Urothelium cell line (cell line): ENCODE measurements around the gene LRP6.

ENCODE experiments used
- DNase-seq: peaks from one replicate; pipeline ENCODE4 v3.0.0; 2011; ENCODE audit warnings: low spot score, mixed read lengths
- FAIRE-seq: peaks from 2 replicates; lab custom pipeline; 2011; peaks lifted over from hg19 to GRCh38; lab: Jason Lieb, UNC

LRP6 gene

DNA sequence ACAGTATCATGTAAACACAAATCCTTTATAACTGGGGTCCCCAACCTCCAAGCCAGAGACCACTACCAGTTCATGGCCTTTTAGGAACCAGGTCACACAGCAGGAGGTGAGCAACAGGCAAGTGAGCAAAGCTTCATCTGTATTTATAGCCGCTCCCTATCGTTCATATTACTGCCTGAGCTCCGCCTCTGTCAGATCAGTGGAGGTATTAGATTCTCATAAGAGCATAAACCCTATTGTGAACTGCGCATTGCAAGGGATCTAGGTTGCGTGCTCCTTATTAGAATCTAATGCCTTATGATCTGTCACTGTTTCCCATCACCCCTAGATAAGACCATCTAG is 49.9 kb downstream of the LRP6 start:
- FAIRE-seq (no peak), DNase-seq (no peak)

DNA sequence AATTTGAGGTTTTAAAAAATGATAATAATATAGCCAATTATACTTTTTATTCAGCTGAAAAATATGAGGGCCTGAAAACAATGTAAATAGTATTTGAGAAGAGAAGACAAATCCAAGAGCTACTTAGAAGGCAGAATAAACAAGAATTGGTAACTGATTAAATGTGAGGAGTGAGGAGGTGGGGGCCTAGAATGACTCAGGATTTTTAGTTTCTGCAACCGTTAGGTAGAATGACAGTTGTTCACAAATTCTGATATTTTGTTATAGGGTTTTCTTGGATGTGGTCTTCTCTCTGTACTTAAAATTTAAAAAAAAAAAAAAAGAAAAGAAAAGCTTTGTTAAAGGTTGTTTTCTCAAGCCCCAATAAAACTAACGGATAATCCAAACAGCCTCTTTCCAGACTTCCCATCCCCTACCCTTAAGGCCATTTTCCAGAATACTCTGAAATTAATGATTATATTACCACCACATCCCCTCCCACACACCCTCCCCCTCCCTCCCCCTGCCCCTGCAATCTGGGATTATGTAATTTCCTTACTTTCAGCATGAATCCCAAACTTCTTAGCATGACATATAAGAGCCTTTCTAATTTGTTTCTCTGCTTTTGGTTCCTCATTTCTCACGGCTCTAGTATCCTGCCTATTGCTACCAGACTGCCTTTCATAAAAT is 50.4 kb downstream of the LRP6 start:
- no peak for FAIRE-seq
- DNase-seq, result no peak

DNA sequence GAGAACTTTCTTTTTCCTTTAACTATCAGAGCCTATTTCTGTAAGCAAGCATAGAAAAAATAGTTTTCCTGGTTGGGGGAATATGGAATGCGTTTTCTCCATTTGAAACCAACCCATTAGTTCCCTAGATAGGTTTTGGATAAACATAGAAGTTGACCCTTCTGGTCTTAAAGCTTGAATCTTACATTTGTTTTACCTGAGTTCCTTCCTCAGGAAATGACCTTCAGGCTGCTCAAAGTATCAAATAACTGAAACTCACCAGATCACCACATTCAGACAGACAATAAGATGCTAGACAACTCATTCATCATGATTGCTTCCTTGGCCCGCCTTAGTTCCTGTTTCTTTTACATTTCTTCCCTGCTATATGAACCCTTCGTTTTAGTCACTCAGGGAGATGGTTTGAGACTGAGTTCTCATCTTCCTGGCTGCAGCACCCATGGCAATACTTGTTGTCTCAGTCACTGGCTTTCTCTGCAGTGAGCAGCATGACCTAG is 52.2 kb downstream of the LRP6 start:
- DNase-seq (no peak), FAIRE-seq (no peak)

DNA sequence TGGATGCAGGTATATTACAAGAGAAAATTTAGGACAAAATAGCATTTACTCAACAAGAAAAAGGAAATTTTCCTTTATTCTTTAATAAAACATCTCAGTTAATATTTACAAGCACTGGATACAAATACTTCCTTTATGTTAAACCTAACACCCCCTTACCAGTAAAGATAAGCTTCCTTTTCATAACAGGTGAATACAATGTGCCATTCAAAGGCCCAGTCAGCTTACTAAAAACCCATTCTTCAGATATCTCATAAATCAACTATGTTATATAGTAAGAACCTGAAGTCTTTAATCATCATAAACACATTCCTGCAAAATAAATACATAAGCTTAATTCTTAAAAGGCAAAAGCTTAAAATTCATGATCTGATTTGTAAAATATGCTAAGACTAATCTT is 52.6 kb downstream of the LRP6 start:
- FAIRE-seq, result no peak
- DNase-seq, result no peak

DNA sequence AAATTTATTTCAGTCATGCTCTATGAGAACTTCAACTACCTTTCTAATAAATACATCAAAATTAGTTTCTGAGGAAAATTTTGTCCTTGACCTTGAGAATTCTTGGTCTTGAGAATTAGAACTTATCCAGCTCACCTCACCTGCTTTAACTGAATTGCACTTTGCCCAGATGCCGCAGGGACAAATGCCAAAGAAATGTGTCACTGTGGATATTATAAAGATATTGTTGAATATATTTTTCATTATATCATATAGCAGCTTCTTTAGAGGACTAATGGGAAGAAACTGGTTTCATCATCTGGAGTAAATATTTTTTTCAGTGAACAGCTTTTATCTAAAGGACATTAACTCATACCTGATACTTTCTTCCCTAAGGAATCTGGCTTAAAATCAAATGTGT is 54.1 kb downstream of the LRP6 start:
- no peak for FAIRE-seq
- DNase-seq, result no peak

DNA sequence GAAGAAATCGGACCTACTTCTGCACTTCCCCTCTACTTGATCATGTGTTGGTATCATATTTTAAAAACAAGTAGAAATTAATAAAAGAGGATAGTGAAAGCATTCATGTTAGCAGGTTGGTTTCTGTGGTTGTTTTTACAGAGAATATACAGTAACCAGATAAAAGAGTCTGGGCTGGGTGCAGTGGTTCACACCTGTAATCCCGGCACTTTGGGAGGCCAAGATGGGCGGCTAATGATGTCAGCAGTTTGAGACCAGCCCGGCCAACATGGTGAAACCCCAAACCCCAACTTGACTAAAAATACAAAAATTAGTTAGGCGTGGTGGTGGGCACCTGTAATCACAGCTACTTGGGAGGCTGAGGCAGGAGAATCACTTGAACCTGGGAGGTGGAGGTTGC is 55.9 kb downstream of the LRP6 start:
- no peak for DNase-seq
- FAIRE-seq, result no peak

DNA sequence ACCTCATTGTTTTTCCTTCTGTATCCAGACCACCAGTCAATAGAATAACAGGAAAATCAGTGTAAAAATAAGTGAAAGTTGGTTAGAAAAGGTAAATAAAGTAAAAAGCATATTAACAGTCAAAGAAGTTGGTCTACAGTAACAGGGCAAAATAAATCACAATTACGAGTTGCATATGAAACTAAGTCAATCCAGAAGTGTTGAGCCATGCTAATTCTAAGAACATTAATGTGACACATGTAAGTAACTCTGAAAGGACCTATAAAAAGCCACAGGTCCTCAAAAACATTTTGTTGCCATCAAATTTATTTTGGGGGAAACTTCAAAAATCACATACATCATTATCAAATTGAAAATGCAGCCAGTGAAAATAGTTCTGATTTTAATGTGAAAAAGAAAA is 56.4 kb downstream of the LRP6 start:
- FAIRE-seq (no peak), DNase-seq (no peak)

DNA sequence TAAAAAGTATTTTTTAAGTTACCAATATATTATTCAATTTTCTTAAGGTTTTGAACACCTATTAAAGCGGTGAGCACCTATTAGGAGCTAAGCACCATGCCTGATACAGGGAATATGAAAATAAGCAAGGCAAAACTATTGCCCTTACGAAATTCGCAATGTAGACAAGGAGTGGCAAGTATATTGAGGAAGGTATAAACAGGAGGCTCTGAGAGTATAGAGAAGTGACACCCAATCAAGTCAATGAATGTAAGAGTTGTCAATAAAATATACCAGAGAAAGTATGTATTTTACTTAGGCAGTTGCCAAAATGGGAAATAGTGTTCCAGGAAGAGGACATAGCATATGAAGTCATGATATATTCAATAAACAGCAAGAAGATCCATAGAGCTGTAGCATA is 57.2 kb downstream of the LRP6 start:
- DNase-seq, result no peak
- FAIRE-seq, result no peak

DNA sequence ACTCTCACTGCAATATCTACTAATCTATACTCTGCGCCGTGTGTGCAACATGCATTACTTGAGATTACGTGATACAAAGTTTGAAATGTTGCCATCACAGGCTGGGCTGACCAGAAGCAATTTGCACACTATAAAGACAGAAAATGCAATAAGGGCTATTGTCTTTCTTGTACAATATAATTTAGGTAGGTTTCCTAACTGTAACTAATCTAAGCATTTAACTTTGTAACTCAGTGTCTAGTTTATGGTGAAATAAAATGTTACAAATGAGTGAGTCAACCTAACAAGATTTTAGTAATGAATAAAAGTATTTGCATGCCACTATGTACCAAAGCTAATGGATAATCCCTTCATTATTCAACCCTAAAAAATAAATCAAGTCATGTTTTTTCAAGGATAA is 57.8 kb downstream of the LRP6 start:
- DNase-seq, result no peak

DNA sequence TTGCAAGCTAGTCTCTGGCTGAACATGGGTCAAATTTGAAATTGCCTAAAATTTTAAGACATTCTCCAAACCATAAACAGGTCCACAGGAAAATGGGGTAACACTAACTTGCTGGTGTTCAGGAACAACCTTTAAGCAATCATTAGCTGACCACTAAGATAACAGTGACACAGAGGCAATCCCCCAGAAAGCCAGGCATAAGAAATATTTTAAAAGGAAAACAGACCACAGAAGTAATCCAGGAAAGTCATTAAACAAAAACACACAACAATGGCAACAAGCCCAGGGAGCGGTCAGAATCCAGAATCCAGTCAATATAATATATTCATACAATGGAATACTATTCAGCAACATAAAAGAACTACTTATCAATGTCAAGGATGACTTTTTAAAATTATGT is 59.1 kb downstream of the LRP6 start:
- no peak for DNase-seq
- FAIRE-seq, result no peak

More for the DNA sequence above, 57.8 kb downstream of the LRP6 start:
- no peak for FAIRE-seq

DNA sequence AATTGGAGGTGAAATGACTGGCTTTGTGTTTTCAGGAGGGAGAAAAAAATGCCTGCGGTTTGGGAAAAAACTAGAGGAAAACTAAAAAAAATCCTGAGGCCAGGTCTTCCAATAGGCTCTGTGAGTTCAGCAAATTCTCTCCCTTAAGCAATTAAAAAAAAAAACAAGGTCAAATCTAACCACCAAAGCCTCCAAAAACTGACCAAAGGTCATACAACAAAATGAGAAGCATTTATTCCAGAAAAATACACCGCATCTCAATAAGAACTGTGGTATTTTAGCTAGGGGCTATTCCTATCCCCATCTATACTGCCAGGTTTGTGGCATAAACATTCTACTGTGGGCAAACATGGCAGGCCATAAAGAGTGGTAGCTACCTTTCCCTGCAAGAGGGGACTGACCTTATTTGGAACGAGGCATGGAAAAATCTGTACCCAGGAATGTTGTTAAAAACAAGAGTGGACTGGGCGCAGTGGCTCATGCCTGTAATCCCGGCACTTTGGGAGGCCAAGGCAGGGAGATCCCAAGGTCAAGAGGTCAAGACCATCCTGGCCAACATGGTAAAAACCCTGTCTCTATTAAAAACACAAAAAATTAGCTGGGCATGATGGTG is 60.0 kb downstream of the LRP6 start:
- FAIRE-seq, result no peak
- no peak for DNase-seq

DNA sequence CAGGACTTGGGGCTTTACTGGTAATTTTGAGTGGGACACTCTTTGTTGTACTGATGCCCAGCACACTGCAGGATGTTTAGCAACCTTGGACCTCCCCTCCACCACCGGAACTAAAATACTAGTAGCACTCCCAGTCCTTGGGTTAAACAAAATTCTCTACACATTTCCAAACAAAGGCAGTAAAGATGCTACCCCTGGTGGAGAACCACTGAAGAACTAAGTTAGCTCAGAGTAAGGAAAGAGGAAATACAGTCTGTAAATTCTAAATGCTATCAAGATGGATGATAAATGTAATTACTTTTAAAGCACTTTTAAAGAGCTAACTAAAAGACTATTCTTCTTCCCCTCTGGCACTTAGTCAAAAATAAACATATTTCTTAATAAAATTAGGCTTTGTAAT is 64.1 kb downstream of the LRP6 start:
- DNase-seq (no peak), FAIRE-seq (no peak)

DNA sequence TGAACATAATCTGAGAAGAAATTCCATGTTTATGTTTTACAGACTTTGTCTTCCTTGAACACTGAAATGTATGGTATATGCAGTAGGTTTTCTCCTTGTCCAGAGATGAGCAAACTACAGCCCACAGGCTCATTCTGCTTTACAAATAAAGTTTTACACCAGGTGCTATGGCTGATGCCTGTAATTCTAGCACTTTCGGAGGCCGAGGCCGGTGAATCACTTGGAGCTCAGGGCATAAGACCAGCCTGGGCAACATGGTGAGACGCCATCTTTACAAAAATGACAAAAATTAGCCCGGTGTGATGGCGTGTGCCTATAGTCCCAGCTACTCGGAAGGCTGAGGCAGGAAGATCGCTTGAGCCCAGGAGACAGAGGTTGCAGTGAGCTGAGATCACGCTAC is 64.7 kb downstream of the LRP6 start:
- DNase-seq, result no peak
- no peak for FAIRE-seq

DNA sequence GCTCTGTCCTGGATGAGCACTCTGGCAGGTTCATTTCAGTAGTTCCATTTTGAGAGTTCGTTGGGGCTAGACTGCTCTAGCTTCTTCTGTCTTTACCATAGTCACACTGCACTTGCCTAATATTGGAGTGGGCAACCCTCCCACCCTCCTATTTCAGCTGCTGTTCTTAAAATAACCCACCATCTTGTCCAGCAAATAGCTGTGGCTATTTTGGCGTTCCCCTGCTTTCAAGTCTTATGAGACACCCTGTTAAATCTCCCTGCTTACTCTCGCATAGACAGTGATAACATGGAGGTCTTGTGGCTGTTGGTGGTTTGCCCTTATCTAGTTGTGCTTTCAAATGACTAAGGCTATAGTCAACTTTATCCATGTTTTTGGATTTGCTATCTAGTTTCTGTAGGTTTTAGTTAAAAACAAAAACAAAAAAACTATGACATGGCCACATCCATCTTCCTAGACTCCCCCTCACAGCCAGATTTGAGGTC is 65.5 kb downstream of the LRP6 start:
- no peak for FAIRE-seq
- DNase-seq, result no peak

DNA sequence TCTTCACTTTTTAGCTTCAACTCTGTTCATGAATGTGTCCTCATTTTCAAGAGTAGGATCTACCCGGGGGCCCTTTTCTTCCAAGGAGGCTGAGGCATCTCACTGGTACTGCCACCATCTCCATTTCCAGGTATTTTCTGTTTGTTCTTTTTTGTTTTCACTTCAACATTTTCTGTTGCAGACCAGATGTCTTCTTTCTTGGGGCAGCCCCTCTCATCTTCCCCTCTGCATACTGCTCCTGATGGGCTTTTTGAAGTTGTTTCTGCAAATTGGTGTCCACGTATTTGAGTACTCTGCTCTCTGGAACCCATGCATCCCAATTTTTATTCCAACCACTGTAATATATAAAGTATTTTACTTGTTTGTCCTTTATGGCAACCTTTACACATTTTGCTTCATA is 66.5 kb downstream of the LRP6 start:
- no peak for DNase-seq
- no peak for FAIRE-seq

DNA sequence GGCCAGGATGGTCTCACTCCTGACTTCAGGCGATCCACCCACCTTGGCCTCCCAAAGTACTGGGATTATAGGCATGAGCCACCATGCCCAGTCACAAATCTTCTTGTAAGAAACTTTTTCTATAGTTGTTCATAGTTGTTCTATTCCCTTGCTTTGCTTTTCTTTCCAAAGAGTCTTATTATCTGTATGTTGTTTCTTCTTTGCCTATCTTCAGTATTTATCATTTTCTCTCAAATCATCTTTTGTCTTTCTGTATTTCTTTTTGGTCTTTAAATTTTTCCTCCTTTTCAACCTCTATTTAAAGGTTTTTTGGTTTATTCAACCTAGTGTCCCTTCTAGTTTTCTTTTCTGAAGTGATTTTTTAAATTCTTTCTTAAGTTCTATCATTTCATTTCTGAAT is 68.7 kb downstream of the LRP6 start:
- DNase-seq (no peak), FAIRE-seq (no peak)

DNA sequence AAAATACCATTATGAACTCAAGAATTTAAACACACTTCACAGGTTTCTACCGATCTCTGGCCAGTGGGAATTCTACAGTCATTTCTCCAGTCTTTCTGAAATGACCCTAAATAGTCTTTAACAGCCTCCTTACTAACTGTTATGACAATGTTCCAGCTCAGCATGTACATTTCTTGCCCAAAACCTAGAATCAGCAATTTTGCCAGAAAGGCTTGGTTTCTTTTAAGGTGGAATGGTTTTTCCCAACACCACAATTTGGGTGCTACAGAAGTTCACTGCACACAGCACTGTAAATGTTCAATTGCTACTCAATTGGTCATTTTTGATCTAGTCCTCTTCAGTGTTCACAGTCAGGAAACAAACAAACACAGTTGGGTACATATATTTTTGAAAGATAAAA is 69.7 kb downstream of the LRP6 start:
- FAIRE-seq (no peak), DNase-seq (no peak)

DNA sequence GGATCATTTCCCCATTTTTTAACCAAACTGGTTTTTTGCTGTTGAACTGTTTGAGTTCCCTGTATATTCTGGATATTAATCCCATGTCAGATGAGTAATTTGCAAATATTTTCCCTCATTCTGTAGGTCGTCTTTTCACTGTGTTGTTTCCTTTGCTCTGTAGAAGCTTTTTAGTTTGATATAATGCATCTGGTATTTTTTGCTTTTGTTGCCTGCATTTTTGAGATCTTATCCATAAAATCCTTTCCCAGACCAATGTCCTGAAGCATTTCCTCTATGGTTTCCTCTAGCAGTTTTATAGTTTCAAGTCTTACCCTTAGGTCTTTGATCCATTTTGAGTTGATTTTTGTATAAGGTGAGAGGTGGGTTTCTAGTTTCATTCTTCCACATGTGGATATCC is 71.3 kb downstream of the LRP6 start:
- FAIRE-seq (no peak), DNase-seq (no peak)

DNA sequence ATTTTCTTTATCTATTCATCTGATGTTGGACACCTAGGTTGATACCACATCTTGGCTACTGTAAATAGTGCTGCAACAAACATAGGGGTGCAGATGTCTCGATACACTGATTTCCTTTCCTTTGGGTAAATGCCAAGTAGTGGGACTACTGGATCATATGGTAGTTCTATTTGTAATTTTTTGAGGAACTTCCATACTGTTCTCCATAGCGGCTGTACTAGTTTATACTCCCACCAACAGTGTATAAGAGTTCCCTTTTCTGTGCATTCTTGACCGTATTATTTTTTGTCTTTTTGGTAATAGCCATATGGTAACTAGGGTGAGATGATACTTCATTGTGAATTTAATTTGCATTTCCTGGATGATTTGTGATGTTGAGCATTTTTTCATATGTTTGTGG is 71.8 kb downstream of the LRP6 start:
- FAIRE-seq, result no peak
- no peak for DNase-seq

DNA sequence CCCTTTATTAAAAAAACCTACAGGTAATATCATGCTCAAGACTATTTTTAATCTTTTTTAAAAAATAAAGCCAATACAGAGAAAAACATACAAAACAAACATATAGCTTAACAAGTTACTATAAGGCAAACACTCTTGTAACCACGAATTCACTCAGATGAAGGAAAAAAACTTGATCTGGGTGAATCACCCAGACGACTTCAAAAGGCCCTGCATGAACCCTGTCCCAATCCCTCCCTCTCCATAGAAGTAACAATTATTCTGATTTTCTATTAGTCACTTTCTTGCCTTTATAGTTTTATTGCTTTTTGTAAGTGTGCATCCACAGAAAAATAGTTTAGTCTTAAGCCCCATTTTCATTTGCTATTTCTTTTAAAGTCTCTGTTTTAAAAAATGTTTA is 72.6 kb downstream of the LRP6 start:
- DNase-seq, result no peak
- FAIRE-seq, result no peak

DNA sequence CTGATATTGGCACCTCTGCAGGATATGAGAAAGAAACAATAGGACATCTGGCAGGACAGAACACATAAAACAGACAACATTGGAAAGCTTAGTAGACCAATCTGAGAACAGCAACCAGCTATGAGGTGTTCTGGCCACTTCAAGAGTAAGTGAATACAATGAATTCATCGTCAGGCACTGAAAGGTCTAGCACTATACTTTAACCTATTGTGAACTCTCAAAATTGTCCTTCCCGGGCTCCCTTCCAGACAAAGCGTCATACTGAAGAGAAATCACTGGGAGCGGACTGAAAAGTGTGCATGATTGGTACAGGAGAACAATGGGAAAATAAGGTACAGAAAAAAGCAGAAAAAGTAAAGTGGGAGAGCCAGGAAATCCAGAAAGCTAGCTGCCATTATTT is 75.8 kb downstream of the LRP6 start:
- FAIRE-seq, result peak; percentile 55
- no peak for DNase-seq

DNA sequence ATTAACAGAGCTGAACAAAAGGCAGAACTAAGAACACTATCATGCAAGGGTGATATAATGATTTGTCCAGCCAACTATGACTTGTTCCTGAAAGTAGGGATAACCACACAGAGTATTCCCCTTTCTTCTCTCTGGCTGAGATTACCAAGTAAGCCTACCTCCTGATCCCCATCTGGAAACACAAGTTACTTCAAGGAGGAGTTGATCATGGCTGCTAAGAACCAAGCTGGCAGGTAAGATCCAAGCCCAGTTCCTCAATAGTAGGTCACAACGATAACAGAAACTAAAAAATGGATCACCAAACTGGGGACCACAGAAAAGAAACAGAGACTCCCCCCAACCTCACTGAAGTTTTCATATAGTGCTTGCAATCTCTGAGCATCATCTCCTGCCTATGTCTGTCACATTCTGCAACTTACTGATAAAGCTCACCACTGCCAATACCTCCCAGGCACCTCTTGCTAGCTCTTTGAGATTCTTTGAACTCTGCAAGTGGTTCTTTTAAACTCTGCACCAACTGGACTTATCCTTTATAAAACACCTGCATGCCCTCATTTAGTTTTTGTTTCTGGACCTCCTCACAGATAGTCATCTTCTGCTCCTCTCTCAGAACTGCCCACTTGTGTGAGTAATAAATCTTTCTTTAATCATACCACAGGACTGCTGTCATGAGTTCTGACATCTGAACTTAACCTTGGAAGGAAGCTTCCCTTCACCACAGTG is 76.6 kb downstream of the LRP6 start:
- DNase-seq, result no peak
- no peak for FAIRE-seq
